GM13976 (cell line): ENCODE measurements around the gene AKAP13.

Experiments used
- DNase-seq: peaks from one replicate; pipeline ENCODE4 v3.0.0; 2012; ENCODE audit warnings: low spot score
- in situ Hi-C: fragments of 300-500 bp; cut with MboI; formaldehyde crosslinking; loops from one replicate; pipeline ENCODE4 v1.12.0; 2022; ENCODE audit warnings: low sequenced_read_pairs, mixed read lengths, inconsistent platforms; ENCODE audit not compliant: unreplicated experiment
- TF ChIP-seq, protein P1 (sequence below): IDR thresholded peaks from 2 replicates; pipeline ENCODE4 v1.5.1; 2012; ENCODE audit warnings: borderline replicate concordance, mild to moderate bottlenecking; ENCODE audit not compliant: insufficient read depth; ENCODE audit errors: extremely low read depth, missing control alignments, control extremely low read depth

Gene AKAP13

DNA sequence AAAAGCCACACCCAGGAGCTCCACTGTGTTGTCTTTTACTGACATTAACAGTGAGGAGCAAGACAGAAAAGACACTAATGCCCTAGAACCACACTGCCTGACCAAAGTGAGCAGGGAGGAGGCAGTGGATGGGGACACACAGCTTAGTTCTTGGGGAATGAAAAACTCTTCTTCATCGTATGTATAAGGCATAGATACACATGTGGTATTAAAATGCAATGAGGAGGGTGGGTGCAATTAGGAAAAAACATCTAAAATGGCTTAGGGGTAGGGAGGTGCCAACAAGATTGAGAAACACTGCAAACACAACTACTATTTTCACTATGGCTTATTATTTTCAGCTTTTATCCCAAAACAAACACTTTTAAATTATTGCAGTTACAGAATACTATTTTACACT is 398.8 kb downstream of the AKAP13 start:
- no peak for DNase-seq
- in situ Hi-C loops: no loop called here
- TF ChIP-seq, protein P1, sequence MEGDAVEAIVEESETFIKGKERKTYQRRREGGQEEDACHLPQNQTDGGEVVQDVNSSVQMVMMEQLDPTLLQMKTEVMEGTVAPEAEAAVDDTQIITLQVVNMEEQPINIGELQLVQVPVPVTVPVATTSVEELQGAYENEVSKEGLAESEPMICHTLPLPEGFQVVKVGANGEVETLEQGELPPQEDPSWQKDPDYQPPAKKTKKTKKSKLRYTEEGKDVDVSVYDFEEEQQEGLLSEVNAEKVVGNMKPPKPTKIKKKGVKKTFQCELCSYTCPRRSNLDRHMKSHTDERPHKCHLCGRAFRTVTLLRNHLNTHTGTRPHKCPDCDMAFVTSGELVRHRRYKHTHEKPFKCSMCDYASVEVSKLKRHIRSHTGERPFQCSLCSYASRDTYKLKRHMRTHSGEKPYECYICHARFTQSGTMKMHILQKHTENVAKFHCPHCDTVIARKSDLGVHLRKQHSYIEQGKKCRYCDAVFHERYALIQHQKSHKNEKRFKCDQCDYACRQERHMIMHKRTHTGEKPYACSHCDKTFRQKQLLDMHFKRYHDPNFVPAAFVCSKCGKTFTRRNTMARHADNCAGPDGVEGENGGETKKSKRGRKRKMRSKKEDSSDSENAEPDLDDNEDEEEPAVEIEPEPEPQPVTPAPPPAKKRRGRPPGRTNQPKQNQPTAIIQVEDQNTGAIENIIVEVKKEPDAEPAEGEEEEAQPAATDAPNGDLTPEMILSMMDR: no peak

DNA sequence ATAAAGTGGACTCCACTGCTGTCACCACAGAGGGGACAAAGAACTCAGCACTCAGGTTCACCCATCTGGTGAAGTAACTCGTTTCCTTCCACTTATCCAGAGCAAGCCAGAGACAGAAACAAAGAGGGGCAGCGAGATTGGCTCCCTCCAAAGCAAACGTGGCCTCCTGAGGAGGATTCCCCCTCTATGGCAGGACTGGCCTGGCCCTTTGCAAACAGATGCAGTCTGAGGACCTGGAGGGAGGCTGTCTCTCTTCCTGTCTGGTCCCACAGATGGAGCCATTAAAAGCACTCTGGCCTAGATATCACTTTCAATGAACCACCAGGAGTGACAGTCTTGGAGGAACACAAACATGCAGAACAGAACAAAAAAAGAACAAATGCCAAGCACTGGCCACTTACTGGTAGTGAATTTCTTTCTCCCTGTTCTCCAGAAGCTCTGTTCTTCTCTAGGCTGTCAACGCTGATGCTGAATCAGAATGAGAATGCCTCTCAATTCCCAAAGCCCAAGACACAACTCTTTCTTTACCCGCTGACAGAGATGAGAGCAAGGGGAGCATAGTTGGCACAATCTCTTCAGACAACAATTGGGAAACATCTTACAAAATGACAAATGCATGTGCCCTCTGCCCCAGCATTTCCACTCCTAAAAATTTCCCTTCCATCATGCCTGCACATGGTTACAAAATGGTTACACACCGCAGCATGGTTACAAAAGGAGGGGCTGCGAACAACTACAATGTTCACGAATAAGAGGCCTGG is 400.0 kb downstream of the AKAP13 start:
- TF ChIP-seq, protein P1: no peak
- in situ Hi-C loops: loop anchor here (10.0 kb wide), 1 partner anchor 56 kb away; no protein-coding TSS in a partner anchor

DNA sequence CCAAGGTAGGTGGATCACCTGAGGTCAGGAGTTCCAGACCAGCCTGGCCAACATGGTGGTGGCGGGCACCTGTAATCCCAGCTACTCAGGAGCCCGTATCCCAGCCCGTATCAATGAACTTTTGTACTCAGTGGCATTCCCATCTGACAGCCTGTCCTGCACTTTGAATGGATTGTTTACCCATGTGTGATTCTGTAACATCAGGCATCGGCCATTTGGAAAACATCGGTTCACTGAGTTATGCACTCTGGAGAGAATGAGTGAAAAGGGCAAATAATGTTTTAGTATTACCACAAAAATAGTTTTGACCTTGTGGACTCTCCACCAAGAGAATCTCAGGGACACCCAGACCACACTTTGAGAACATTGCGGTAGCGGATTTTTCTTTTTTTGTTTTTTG is 400.7 kb downstream of the AKAP13 start:
- no peak for DNase-seq
- in situ Hi-C loops: loop anchor here (10.0 kb wide), 1 partner anchor 56 kb away; no protein-coding TSS in a partner anchor
- TF ChIP-seq, protein P1: no peak

More for the DNA sequence above, 400.0 kb downstream of the AKAP13 start:
- no peak for DNase-seq

DNA sequence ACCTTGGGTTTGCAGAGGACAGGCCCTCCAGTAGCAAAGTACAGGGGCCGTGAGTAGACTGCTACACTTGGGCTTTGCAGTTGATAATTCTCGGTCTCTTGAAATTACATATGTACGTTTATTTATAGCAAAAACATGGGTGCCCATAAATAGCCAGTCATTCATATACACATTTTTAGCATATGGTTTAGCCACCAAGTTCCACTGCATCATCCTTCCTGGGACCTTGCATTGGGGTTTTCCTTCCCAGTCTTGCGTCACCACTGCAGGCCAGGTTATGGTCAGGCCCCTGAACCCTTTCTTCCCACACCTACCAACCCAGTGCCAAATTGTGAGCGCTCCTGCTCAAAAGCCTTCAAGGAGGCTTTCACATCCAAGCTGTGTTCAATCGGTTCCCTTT is 401.7 kb downstream of the AKAP13 start:
- in situ Hi-C loops: loop anchor here (10.0 kb wide), 1 partner anchor 57 kb away; no protein-coding TSS in a partner anchor
- DNase-seq: peak; percentile 38
- TF ChIP-seq, protein P1: no peak

DNA sequence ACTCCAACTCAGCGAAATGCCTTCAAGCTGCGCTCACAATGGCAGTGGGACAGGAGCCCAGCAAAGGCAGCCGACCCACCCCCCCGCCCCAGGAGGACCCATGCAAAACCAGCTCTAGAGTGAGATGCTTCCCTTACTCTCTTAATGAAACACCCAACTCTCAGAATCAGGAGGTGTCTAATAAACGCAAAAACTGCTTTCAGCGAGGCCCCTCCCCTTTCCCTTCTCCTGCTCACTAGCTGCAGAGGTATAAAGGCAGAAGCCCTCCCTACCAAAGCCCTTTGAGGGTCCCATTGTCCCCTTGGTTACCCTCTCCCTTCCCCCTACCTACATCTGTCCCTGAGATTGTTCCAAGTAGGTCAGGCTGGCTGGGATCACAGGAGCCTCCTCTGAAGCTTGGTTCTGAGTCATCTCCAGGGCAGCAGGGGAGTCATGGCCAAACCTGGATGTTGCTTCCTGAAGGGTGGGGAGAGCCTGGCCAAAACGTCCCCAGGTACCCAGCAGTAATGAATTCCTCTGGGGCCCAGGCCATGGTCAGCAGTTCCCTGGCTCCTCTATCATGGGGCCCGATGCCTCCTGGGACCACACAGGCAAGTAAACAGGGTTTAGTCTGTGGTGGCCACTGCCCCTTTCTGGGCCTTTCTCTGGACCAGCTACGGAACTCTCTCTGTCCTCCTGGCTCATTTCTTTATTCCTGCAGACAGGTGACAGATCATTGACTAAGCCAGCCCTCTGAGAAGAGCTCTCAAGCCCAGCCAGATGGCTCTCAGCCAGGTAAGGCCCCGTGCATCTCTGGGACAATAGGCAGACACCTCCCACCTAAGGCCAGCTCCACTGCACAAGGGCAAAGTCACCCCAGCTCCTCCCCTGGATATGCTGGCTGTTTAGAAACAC is 405.7 kb downstream of the AKAP13 start:
- TF ChIP-seq, protein P1: no peak
- in situ Hi-C loops: loop anchor here (10.0 kb wide), 1 partner anchor 61 kb away; no protein-coding TSS in a partner anchor
- DNase-seq: peak; percentile 28

DNA sequence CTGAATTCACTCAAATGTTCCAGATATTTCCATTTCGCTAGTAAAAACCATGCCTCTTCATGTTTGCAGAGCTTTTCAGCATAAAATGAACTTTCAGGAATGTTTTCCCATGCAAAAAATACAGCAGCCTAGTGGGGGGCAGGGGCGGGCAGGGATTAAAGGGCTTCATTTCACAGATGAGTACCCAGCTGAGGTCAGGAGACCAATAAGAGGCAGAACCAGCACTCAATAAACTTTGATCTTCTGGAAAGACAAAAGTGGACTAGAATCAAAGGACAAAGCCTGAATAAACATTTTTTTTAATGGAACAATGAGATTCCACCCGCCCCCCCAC is 406.3 kb downstream of the AKAP13 start:
- DNase-seq: no peak
- in situ Hi-C loops: loop anchor here (10.0 kb wide), 1 partner anchor 62 kb away; no protein-coding TSS in a partner anchor
- TF ChIP-seq, protein P1: no peak
